Measurements from ENCODE around the gene B3GLCT.

The B3GLCT gene

DNA sequence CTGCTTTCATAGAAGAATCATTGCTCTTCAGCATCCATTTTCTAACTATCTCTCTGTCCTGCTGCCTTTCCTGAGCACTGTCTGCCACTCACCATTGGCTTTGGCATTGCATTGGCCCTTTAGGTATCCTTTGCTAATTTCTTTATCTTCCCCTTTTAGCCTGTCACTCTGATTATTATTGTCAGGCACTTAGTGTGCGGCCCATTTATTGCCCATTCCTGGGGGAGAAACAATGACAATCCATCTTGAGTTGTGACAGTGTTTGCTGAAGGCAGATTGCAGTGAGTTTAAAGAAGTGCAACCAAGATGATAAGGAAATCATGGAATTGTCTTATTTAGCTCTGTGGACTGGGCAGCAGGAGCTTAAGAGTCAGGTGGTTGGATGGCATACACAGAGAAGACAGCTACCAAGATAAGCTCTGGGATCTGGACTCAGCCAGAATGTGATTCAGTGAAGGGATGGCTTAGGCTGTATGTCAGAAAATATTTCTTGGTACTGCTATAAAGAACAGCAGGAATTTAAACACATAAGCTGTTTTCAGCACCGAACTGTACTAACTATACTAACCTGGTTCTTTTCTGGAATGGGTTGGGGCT is 25.3 kb downstream of the B3GLCT start:
- no peak for DNase-seq

DNA sequence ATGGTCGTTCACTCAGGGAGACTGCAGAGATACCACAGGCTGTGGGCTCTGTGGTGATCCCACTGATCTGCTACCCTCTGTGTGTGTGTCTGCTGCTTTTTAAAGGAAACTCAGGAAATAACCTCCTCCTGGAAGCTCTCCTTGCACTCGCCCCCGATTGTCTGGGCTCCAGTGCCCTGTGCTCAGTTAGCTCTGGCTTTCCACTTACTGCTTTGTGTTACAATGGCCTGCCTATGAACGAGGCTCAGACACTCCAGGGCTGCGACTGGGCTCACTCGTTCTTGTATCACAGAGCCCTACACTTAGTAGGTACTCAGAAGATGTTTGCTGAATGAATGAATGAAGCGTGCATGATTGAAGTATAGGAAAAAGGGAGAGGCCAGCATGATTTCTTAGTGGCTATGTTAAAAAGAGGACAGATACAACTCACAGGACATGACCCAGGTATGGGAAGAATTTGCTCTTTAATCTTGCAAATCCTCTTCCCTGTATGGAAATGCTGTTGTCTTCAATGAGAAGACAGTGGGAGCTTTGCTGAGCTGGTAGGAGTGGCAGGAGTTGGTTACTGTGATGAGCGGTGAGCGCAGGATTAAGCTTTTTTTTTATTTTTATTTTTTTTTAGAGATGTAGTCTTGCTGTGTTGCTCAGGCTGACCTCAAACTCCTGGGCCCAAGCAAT is 26.4 kb downstream of the B3GLCT start:
- DNase-seq = no peak

DNA sequence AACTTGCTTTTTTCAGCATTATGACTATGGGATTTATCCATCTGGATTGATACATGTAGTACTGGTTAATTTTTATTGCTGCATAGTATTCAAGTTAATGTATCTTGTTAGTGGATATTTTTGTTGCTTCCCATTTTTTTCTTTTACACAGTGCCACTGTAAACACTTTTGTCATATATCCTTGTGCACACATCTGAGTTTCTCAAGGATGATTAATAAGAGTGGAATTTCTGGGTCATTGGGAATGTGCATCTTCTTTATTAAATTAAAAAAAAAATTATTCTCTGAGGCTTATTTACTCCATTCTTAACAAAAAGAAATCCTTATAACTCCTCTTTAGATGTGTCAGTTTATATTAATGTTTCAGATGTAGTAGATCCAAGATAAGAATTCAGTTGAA is 27.3 kb downstream of the B3GLCT start:
- no peak for DNase-seq

DNA sequence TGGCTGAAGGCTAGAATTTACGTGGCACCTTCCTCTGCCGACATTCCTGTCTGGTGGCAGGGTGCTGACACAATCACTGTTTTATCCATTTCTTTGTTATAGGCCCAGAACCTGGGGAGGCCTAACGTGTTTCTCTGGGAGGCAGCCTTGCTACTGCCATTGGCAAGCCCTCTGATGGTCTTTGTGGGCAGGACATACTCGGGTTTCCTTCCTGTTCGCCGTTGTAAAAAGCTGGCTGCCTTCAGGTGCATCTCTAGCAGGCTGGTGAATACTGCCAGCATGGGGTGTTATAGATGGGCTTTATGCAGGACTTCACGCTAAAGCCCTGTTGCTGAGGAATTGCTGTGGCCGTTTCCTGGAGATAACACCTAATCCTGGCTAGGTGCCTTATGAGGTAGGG is 28.1 kb downstream of the B3GLCT start:
- no peak for DNase-seq

DNA sequence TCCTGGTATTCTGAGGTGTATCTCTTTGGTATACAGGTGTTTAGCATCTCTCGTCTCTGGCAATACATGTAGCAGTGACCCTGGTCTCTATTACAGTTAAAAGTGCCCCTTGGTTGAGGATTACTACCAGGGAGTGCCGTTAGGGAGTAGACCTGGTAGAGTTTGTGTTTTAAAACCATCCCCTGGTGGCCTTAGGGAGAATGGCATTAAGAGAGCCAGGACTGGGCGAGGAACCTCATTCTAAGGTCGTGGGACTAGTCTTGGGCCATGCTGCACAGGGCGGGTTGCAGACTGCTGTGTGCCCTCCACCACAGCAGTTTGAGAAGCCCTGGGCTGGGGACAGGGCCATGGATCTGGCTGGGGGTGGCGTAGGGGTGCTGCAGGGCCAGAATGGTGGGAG is 35.0 kb downstream of the B3GLCT start:
- DNase-seq = peak; percentile 46

DNA sequence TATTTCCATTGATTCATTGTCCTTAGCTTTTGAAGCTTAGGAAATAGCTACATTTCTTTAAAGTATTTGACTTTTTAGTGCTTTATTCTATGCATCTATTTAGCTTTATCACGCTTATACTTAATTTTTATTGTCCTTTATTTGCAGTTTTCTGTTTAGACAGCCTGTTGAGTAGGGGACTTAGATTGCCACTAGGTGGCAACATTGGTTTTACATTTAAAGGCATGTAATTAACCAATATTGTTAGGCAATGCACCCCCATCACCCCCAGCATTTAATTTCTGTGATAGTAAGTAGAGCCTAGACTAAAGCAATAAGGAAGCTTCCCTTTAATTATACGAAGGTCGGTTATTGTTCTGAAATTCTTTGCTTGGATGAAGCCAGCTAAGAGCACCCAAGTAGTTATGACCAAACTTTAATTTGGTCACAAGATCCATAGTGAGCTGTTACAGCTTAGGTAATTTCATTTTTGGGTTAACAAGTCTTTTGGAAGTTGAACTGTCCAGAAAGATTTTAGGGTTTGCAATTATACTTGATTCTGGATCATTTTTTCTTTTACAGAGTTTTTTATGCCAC is 36.5 kb downstream of the B3GLCT start:
- DNase-seq = peak; percentile 83

DNA sequence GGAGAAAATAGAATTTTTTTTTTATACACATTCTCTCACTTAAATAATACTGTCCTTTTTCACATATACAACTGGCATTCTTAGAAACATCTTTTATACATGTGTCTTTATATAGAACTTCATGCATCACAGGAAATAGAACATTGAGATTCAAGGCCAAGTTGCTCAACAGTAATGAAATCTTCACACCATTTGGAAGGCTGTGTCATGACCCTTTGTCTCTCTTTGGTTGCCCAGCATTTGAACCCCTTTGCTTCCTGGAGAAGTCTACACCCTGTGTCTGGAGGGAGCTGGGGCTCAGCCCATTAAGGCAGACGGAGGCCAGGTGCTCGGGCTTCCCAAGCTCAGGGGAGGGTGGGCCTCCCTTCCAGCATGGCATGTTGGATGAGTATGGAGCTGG is 41.1 kb downstream of the B3GLCT start:
- no peak for DNase-seq

DNA sequence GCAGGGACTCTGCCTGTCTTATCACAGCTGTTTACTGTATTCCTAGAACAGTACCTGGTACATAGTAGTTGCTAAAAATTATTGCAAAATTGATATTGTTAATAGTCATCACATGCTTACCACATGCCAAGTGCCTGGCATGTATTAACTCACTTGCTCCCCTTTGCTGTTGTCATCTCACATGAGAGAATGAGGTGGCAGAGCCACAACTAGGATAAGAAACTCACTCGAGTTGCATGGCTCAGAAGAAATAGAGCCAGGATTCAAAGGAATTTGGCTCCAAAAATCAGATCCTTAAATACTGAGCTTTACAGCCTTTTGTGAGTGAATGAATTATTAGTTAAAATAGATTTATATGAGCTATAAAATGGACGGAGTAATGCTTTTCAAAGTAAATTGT is 42.6 kb downstream of the B3GLCT start:
- no peak for DNase-seq

DNA sequence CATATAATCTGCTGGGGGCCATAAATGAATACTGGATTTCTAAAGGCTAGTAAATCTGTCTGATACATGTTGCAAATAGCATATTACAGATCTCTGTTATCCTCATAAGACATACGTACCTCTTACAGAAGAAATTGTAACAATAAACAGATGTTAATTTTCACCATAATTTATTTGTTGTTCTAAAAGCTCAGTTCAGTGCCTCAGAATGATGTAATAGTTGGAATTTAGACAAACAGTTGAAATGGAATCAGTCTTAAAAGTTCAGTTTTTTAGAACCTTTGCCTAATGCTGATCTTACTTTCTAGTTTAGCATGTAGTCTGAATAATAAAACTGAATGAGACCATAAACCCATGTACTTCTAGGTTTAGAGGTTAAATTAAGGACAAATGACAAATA is 43.1 kb downstream of the B3GLCT start:
- DNase-seq = no peak

DNA sequence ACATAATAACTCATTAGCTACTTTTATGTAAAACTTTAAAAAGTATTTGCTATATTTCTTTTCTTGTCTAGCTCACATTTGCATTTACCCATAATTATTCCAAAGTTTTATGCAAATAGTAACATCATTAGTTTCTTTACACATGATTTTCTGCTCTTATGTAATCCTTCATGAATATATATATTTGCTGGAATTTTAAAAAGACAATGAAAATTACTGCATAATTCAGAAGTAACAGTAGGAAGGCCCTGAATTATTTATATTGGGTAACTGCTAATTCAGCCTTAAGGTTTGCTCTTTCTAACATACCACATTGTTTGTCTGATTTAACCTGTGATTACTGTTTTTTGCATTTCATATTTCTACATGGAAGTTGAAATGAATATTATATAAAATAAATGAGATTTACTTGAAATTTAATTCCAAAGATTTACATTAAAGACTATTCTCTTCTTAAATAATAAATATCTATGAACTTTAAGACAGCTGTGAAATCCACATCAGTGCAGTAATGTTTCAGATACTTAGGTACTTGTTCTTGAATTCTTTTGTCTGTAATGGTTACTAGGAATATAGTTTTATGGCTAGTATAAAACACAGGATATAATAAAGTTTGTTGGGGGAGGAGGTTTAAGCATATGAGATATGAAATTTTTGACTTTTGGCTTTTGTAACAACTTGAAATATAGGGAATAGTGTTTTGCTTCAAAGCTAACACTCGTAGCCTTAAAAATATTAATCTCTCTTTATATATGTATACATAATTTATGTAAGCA is 46.0 kb downstream of the B3GLCT start:
- no peak for DNase-seq

DNA sequence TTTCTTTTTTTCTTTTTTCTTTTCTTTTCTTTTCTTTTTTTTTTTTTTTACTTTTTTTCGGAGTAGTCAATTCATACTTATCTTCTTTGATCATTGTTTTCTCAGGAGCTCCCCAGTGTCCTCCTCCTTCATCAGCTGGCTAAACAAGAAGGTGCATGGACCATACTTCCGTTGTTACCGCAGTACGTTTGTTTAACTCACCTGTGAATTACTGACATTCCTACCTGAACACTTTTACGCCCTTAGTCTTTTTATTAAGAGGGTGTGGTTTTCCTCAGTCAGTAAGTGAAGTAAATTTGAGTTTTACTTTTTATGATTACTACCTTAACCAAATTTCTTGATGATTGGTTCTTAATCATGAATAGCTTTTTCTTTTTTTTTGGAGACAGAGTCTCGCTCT is 47.1 kb downstream of the B3GLCT start:
- DNase-seq = no peak

DNA sequence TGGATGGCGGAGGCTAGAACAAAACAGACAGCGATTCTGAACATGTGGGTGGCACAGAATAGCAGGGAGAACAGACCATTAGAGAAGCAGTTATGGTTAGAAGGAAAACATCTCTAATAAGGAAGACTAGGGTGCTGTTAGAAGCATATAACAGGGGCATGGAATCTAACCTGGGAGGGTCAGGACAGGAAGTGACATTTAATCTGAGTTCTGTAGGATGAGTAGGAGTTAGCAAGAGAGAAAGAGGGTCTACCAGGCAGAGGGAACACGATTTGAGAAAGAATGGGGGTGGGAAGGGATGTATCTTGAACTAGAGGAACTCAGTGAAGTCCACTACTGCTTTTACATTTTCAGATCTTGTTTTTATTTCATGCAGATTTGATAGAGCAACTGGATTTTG is 48.6 kb downstream of the B3GLCT start:
- no peak for DNase-seq

DNA sequence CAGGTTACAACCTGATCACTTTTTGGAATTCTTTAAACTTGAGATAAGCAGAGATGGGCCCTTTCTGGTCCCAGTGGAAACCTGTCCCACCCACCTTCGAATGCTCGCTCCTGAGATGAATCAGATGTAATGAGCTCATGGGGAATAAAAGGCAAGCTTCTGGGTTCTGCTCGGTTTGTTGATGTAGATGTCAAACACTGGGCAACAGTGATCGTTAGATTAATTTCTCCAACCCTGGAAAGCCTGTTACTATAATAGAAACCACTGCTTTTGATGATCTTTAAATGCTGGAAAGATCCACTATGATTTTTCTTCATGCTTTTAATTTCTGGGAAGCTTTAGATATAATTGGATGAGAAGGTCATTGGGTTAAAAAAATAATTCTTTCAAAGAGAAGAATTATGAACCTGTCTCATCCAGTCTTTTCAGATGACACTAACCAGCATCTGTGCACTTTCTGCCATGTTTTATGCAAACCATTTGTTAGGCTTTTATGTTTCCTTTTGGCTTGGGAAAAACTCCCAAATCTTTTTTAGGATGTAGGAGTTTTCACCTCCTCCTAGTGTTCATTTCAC is 49.3 kb downstream of the B3GLCT start:
- DNase-seq = no peak

DNA sequence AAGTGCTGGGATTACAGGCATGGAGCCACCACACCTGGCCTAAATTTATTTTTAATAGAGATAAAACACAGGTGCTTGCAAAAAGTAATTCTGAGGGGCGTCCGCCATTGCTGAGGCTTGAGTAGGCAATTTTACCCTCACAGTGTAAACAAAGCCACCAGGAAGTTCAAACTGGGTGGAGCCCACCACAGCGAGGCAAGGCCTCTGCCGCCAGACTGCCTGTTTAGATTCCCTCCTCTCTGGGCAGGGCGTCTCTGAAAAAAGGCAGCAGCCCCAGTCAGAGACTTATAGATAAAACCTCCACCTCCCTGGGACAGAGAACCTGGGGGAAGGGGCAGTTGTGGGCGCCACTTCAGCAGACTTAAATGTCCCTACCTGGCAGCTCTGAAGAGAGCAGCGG is 50.7 kb downstream of the B3GLCT start:
- peak; percentile 27 for DNase-seq

DNA sequence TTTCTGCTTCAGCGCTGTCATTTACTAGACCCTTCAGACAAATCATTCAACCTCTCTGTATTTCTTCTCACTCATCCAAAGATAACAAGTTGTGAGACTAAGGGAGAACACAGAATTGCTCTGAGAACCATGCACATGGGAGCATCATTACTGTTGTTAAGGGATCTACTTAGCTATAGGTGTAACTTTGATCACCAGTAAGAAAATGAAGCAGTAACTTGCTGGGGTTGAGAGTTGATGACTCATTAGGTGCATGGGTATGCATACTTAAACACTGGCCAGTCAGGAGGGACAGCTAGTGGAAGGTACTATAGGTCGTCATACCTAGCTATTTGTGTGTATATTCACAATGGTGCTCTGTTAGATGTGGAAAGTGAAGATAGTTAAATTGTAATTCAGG is 61.5 kb downstream of the B3GLCT start:
- no peak for DNase-seq

DNA sequence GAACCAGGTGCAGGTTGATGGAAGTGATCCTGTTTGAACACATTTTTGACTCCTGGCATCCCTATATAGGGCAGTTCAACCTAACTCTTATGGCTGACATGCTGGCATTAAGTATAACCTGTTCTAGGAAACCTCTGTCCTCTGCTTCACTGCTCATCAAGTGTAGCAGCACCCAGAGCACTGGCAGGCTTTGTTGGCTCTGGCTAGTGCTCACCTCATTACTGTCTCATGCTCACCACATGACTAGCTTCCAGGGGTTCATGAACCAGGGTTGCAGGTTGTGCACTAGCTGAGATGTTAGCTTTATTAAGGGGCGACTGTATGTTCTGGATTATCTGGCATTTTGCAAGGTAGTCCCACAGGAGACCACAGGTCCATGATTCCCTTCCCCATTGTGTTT is 63.6 kb downstream of the B3GLCT start:
- no peak for DNase-seq

DNA sequence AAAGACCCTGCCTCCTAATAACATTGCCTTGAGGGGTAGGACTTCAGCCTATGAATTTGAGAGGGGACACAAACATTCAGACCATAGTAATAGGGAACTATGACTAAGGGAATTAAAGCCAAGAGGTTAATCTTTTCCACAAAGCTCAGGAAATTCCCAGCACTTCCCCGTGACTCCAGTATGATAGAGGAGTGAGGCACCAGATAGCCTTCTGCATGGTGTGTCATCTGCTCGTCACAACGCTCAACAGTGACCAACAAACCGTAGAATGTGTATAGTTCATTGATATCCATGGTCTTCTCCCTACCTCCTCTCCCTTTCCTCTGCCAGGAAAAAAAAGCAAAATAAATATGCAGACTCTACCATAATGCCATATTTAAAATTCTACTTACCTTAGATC is 64.4 kb downstream of the B3GLCT start:
- DNase-seq = no peak

DNA sequence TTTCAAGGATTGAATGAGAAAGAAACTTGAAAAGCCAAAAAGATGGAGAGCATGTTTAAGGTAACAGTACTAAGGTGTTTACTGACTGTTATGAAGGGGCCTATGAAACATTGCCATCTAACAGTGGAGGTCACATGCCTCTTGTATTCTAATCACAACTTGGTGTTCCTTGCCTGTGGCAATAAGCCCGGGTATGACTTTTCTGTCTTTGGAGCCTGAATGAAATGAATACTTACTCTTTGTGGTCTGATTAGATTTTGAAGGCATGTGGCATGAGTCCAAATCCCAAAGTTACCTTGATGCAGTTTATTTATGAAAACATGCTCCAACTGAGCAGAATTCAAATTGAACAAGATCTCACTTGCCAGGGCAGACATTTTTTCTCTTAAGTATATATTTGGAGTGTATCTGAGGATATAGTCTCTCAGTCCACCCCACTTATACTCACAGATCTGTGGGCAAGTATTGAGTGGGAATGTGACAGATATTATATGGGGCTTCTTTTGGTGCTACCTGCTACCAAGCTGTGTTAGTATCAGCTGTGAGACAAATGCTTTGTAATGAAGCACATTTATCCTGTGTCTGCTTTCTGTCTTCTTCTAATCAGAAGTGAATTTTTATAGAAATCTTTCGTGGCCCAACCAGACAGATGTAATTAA is 67.5 kb downstream of the B3GLCT start:
- DNase-seq = no peak

DNA sequence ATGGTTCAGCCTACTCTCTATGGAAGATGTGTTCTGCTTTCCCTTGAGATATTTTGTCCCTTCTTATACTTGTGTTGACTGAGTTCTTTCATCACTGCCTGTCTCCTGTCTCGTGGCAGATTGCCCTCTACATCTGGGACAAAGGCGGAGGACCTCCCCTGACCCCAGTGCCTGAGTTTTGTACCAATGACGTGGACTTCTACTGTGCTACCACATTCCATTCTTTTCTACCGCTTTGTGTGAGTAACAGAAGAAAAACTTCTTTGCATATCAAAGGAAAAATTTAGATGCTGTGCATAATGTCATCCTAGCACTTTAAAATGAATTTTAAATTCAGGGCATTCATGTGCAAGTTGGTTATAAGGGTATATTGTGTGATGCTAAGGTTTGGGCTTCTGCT is 74.6 kb downstream of the B3GLCT start:
- DNase-seq = no peak

DNA sequence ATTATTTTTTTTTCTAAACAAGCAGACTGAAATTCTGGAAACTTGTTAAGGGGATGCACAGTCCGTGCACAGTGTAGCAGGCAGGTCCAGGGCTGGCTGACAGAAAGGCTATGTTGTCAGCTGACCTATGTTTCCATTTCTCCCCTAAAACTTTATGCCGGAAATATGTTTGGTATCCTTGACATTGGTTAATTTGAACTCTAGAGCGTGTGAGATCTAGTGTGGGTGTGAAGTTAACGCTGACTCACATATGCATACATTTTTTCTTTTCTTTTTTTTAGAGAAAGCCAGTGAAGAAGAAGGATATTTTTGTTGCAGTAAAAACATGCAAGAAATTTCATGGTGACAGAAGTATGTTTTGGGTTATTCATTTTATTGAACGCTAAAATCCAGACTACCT is 76.6 kb downstream of the B3GLCT start:
- no peak for DNase-seq

DNA sequence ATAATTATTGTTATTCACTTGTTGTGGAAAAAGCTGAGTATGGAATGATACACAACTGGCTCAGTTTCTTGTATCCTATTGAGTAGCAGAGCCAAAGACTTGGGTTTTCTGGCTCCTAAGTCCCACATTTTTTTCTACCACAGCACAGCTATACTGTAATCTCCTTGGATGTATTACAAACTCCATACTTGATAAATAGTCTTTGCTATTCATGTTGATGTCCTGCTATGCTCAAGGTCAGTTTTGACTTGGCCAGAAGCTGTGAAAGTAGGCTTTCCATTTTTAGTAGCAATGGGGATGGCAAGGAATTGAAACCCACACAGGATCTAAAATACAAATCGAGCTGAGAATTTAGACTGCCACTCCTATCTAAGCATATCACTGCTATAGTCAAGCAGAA is 79.1 kb downstream of the B3GLCT start:
- DNase-seq = no peak

DNA sequence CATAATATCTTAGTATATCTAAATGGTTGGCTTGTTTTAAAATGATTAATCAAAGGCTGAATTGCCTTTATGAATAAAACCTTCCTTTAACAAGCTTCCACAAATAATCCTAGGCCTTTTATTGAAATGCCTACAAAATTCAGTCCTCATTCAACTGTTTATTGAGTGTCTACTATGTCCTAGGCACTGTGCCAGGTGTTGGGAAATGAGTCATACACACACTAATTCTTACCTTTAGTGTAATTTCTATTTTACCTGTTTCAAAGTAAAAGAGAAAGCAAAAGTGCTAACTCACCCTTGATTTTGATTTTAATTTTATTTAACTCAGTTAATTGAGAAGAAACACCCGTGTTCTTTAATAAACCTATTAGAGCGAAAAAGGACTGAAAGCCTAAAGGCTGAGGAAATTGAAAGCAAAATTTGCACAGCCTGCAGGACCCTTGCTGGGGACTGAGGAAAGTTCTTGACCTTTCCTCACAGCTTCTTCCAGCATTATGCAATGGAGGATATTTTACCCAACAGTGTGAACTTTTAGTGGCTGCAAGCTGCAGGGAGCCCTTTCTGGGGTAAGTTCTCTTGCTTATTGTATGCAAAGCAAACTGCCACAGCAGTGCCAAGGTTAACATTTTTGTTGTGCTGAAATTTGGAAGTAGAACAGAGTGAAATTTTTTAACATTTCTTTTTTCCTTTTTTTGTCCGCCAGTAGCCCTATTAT is 83.1 kb downstream of the B3GLCT start:
- no peak for DNase-seq

DNA sequence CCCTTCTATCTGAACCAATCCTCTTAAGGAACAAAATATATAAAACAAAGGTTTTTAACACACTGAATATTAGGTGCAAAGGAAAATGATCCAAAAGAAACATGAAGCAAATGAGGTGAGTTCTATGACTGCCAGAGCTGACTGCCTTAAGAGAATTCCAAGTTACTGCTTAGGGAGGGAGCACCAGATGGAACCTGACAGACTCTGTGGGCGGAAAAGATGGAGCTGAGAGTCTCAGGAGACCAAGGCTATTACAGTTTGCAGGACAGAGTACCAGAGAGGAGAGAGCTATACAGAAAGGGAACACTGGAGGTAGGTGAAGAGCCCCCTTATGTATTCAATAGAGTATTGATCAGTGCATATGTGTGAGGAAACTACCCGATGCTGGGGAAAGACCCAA is 87.2 kb downstream of the B3GLCT start:
- no peak for DNase-seq

Data from hematopoietic multipotent progenitor cell treated with erythropoietin and hydrocortisone succinate and interleukin-3 and kit ligand, for 6 days (in vitro differentiated cells).